Measurements from ENCODE around the gene COL19A1.

DNA sequence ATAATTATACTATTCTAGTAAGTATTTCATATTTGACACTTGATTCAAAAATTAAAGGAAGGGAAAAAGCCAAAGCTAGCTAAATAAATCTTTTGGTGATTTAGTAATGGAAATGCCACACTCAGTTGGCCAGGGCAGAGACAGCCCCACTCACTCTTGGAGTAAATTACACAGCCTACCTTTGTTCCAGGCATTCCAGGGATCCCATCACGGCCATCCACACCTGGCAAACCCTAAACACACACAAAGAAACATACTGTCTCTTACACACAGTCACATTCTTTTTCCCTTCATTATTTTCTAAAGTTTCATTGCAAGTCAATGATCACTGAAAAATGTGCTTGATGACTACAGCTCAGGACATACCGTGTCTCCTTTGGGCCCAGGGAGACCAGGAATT is 388.4 kb downstream of the COL19A1 start:
- TF ChIP-seq, protein P1, sequence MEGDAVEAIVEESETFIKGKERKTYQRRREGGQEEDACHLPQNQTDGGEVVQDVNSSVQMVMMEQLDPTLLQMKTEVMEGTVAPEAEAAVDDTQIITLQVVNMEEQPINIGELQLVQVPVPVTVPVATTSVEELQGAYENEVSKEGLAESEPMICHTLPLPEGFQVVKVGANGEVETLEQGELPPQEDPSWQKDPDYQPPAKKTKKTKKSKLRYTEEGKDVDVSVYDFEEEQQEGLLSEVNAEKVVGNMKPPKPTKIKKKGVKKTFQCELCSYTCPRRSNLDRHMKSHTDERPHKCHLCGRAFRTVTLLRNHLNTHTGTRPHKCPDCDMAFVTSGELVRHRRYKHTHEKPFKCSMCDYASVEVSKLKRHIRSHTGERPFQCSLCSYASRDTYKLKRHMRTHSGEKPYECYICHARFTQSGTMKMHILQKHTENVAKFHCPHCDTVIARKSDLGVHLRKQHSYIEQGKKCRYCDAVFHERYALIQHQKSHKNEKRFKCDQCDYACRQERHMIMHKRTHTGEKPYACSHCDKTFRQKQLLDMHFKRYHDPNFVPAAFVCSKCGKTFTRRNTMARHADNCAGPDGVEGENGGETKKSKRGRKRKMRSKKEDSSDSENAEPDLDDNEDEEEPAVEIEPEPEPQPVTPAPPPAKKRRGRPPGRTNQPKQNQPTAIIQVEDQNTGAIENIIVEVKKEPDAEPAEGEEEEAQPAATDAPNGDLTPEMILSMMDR (IDR thresholded peaks at IDR 0.05; ENCODE audit: low read length), result no peak
- TF ChIP-seq EZH2phosphoT487 (IDR thresholded peaks at IDR 0.05; ENCODE audit: low read length), result no peak
- no peak for TF ChIP-seq EZH2 (optimal IDR thresholded peaks at IDR 0.05; ENCODE audit: low read depth, low read length)

All from MM.1S (cell line).